HG03159 (cell line): Measurements from ENCODE around the gene DHX16.
A peak's percentile ranks its signal among the peaks of the same experiment; 100 is the strongest.

ENCODE experiments used
- ATAC-seq: cut with Tn5 transposase; IDR thresholded peaks from one replicate; pipeline ENCODE4 v1.9.1; 2021; ENCODE audit warnings: mild to moderate bottlenecking, moderate library complexity; ENCODE audit not compliant: unreplicated experiment

Gene DHX16

GRCh38 chr6:30696432-30696831 is 23.6 kb upstream of the DHX16 start:
- no peak for ATAC-seq

DNA sequence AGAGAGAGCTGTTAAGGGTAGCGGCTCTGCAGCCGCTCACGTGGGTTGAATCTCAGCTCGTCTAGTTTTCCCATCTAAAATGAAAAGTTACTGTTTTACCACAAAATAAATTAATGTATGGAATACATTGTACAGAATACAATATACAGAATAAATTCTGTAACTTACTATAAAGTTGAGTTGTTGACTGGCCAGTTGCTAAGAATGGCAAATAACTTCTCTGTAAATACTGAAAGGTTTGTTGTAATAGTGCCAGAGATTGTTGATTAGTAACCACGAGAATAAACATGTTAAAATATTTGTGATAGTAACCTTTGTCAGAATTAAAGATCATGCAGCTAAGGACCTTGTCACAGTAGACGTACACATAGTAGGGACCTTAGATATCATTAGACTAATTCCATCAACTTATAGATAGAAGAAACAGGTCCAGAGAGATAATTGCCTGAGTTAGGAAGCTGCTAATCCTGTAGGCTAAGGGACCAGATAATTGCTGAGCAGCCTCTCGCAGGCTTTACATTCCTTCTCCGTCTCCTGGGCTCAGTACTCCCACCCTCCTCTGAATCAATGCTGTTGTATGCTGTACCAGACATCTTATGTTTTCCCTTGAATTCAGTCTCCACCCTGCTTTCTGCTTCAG is 18.5 kb upstream of the DHX16 start:
- no peak for ATAC-seq

GRCh38 chr6:30690403-30691207 is 17.8 kb upstream of the DHX16 start, which contains the start of gene NRM:
Gene NRM (minus strand): TSS chr6:30690984. CDS start chr6:30690974, 10 bp downstream.
- no peak for ATAC-seq

DNA sequence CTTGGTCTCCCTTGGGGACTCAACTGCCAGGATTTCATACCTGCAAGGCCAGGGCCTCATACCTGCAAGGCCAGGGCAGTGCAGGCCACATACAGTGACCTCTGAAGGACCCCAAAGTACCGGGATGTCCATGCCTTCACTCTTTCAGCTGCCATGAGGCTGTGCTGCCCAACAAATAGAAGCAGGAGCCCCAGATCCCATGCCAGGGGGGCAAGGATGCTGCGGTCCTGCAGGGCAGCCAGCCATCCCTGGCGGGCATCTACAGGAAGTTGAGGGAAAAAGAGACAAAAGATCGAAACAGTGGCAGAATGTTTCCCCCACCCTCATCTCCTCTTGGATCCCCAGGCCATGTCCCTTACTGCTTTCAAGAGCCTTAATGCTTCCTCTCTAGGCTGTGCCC is 17.2 kb upstream of the DHX16 start:
- ATAC-seq: no peak

GRCh38 chr6:30689022-30689865 is 16.4 kb upstream of the DHX16 start:
- ATAC-seq: no peak

GRCh38 chr6:30688569-30688968 is 15.8 kb upstream of the DHX16 start:
- ATAC-seq: no peak

DNA sequence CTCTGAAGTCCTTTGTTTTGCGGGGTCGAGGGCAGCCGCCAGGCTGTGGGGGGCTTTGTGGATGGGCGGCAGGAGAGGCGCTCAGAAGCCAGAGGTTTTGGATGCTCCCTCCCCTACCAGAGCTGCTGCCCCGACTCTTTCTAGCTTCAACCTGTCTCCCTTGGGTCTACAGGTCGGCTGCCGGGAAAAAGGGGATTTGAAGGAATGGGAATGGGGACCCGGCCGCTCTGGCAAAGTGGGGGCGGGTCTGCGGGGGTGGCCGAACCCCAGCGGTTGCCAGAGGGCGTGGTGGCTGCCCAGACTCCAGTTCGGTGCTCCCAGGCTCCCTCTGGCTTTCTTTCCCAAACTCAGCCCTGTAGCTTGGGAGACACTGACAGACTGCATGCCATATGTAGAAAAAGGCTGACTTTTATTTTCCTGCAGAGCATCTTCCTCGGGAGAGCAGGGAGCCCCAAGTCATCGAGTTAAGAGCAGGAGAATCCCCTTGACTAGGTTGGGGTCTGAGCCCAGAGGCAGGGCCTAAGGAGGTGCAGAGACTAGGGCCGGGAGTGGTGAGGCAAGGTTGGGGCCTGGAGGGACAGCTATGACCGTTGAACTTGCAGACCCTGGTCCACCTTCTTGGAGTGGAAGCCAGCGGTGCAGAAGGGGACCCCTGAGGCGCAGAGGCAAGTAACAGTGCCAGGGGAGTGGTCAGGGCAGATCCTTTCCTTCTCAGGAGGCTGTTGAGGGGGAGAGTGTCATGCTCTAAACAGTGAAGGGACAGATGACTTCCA is 15.0 kb upstream of the DHX16 start:
- no peak for ATAC-seq

- ATAC-seq: peak; percentile 34
Measured at GRCh38 chr6:30686908-30687658, 14.3 kb upstream of the DHX16 start.

DNA sequence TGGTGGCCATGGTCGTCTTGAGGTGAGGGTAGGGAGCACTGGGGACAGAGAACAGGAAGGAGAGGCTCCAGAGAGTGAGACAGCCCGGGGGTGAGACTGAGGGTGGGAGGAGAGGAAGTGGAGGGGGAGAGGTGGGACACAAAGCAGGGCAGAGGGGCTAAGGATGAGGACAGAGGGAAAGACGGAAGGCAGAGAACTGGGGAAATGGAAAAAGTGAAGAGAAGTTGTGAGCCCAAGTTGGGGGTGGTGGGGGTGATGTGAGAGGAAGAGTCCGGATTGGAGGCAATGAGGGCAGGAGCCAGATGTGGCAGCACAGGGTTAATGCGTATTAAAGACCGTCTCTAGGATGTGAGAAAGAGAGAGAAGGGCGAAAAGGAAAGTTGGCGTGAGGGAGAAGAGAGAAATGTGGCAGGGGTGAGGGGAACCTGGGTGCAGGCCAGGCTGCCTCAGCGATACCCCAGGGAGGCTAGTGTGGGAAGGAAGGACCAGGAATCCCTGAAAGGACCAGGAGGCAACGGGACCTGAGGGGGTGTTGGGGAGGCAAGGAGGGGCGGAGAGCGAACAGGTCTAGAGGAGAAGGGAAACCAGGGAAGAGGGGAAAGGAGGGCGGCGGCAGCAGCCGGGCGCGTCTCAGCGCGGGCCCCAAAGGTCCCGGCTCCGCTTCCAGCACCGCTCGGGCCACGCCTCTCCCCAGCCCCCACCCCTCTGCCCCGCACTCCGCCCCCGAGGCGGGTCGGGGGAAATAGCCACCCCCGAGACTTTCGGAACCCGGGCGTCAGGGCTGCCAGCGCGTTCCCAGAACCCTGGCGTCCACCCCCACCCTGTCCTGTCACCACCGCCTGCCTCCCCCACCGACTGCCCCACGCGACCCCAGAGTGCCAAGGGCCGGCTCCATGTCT is 13.5 kb upstream of the DHX16 start, which contains the start of gene PPP1R18:
Gene PPP1R18 (minus strand): TSS at position 637 of the 899 bp plus-strand sequence. CDS start 627 bp downstream, at position 10.
- ATAC-seq: peak; percentile 15

DNA sequence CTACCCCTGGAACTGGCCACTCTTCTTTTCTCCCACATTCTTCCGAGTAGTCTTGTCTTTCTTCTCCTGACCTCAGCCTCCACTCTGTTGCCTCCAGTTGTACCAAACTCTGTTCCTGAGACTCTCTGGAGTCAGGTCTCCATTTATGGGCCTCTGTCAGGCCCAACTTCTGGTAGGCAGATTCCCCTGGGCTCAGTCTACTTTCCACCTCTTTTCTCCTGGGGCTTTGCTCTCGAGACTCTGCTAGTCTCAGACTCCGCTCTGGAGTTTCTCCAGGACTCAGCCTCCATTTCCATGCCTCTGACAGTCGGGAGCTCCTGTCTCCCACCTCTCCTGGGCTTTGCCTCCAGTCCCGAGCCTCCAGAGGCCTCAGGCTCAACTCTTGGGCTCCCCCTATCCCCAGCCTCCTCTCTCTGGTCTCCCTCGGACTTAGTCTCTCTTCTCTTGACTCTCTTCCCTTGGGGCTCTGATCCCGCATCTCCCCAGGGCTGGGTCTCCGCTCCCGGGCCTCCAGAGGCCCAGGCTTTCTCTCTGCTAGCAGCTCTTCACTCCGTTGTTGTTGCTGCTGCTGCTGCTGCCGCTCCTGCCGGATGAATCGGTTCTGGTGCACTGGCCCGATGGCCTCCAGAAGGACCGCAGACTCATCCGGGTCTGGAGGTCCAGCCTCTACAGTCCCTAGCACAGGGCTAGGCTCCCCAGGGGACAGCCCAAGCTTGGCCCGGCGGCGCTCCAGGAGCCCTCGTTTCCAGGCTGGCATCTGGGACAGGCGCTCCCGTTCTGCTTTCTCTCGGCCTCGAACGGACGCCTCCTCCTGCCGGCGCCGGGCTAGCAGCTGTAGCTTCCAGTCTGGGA is 12.6 kb upstream of the DHX16 start:
- no peak for ATAC-seq

DNA sequence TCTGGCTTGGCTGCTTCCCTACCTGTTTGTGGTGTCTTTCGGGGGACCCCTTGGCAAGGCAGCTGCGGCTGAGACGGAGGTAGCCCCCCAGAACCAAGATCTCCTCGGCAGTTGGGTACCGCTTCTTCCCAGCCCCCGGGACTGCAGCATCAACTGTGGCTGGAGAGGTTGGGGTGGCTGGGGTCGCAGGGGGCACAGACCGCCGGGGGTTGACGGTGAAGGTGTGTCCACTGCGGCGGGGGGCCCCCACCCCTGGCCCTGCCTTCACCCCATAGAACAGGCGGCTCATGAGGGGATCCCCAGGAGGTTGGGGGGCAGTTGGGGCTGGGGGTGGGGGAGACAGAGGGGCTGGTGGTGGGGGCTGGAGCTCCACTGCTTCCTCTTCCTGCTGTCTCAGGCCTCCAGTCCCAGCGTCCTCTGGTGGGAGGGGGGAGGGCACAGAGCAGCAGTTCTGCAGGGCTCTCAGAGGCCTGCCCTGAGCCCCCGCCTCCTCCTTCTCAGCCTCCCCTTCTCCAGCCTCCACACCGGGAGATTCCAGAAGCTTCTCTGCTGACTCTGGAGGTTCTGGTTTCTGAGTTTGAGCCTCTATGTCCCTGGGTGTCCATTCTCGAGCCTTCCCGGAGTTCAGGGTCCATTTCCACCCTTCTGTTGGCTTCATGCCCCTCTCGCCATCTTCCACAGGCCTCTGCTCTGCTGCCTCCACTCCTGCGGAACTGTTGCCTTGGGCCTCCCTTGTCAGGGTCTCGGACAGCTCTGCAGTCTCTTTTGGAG is 11.8 kb upstream of the DHX16 start:
- no peak for ATAC-seq

- no peak for ATAC-seq
Measured at GRCh38 chr6:30683980-30684338, 11.2 kb upstream of the DHX16 start.

DNA sequence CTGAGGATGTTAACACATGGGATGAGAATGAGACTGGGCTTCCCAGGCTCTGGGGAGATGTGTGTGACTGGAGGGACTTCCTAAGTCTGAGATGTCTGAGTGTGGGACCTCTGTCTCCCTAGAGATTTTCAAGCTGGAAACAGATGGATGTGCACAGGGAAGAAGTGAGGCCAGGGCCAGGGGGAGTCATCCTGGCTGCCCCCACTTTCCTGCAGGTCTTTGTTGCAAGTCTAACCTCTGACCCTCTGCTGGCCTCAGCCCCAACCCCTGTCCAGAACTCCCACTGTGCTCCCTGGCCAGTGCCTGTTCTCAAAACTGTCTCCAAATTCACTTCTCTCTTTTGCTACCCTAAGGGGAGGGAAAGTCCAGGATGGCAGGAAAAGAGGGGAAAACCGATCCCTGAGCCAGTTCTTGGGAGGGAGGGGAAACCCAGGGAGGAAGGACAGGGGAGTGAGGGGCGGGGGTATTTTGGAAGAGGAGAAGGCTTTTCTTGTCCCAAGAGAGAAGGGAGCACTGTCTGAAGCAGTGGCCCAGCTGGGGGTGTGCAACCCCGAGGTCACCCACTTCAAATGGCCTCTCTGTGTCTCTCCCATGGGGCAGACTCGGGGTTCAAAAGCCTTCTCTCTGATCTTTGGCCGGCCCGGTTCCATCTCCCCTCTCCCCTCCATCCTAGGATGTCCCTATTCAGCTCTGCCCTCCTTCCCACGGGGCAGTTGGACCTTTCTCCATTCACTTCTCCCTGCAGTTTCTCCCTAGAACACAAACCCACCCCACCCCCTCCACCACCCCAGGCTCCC is 10.6 kb upstream of the DHX16 start:
- ATAC-seq: no peak

- peak; percentile 45 for ATAC-seq
Measured at GRCh38 chr6:30682143-30683117, 9.6 kb upstream of the DHX16 start.

GRCh38 chr6:30681766-30682142 is 8.9 kb upstream of the DHX16 start:
- ATAC-seq: no peak
